ENCODE measurements around the gene DNM3.

DNA sequence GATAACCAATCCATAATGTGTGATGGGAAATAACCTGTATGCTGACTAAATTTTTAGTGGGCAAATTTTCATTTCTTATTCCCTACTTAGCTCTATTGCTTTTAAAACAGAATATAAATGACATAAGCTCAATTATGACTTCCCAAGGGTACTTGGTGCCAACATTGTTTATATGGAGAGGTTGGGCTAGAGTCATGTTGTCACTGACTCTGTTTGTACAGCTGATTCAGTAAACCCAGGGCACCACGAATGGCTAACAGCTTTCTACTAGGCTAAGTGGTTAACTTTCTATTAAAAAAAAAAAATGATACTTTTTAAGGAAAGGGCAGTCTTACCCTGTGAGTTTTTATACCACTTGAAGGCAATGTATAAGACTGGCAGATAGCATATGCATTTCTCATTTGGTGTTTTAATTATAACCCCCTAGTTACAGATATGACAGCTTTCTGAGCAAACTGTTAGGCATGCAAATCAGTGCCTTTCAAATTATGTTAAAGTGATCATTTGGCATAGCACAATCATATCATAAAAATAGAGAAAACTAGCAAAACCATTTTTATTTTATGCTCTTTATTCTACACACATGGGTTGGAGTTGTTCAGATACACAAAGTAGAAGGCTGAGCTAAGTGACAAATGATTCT is 147.1 kb downstream of the DNM3 start:
- TF ChIP-seq, protein P1, sequence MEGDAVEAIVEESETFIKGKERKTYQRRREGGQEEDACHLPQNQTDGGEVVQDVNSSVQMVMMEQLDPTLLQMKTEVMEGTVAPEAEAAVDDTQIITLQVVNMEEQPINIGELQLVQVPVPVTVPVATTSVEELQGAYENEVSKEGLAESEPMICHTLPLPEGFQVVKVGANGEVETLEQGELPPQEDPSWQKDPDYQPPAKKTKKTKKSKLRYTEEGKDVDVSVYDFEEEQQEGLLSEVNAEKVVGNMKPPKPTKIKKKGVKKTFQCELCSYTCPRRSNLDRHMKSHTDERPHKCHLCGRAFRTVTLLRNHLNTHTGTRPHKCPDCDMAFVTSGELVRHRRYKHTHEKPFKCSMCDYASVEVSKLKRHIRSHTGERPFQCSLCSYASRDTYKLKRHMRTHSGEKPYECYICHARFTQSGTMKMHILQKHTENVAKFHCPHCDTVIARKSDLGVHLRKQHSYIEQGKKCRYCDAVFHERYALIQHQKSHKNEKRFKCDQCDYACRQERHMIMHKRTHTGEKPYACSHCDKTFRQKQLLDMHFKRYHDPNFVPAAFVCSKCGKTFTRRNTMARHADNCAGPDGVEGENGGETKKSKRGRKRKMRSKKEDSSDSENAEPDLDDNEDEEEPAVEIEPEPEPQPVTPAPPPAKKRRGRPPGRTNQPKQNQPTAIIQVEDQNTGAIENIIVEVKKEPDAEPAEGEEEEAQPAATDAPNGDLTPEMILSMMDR (IDR thresholded peaks at IDR 0.05; ENCODE audit: low read length): no peak
- TF ChIP-seq EZH2 (IDR thresholded peaks at IDR 0.05; ENCODE audit: borderline replicate concordance, low read length): no peak

All from OCI-LY1 (cell line).